Measurements from ENCODE around the gene ZNF629. TPM values are rescaled to one million over a fixed set of nuclear protein-coding genes. Genes with fewer than 3 reads are reported as not detected.

ZNF629 gene
- polyA plus RNA-seq, 1 of the 3 experiments (the other 2 are of a cell fraction): 4.7 TPM

DNA sequence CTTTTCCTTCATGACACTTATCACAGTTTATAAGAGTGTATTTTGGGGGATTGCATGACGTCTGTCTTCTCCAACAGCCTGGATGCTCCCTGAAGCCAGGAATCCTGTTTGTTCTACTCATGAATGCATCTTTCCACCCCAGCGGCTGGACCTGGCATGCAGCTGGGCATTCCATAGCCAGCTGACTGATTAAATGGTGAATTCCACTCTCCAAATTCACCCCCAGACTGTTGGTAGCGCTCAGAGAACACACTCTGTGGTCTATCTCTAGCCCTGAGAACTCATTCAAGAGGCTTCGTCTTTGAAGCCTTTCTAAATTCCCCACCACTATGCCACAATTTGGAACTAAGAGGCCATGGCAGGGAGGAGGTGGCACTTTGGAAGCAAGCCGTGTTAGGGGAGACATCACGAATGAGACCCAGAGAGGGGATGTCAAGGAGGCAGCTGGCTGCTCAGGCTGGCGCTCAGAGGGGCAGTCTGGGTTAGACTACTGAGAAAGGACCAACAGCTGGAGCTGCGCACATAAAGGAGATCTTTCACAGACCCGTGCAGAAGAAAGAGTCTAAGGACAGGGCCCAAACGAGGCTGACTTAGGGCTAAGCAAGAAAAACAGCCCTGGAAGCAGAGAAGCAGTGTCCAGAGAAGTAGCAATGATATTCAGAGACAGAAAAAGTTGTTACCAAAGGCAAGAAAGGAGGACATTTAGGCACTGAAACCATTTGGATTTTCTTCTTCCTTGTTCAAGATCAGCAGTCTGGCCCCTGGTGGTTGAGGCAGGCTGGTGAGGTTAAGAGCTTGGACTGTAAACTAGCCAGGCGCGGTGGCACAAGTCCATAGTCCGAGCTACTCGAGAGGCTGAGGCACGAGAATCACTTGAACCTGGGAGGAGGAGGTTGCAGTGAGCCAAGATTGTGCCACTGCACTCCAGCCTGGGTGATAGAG lies 42.4 kb upstream of the ZNF629 start:
- 73% methylated on average over 15 of the region's 15 CpGs for WGBS (ENCODE audit: low lambda C conversion rate)
- DNase-seq: no peak
- Histone ChIP-seq H2AFZ (ENCODE audit: low read depth) (no peak overlapping the region), H3K79me2 (ENCODE audit: insufficient read depth) (no peaks in the 10 kb centered on the region), H3K27ac (ENCODE audit: low read depth in 2 of 2, low read length in 1 of 2) (no peak overlapping the region), H3F3A (replicated peaks; ENCODE audit: insufficient read depth) (peaks cover under 1% of the 10 kb centered on the region), H3K9ac (no peak overlapping the region), H3K36me3 (replicated peaks in 1 of 2; ENCODE audit: control insufficient read depth in 1 of 2, insufficient read depth in 2 of 2, low read length in 1 of 2) (no peaks in the 10 kb centered on the region), H3K9me2 (no peaks in the 10 kb centered on the region), H4K20me1 (ENCODE audit: insufficient read depth) (no peaks in the 10 kb centered on the region), H3K4me1 (ENCODE audit: control insufficient read depth in 1 of 2, insufficient read depth in 2 of 2, low read depth in 1 of 2, low read length in 1 of 2) (no peaks in the 10 kb centered on the region), H3K4me2 (no peak overlapping the region), H3K9me3 (no peaks in the 10 kb centered on the region), H3K27me3 (ENCODE audit: insufficient read depth) (no peaks in the 10 kb centered on the region), H3K4me3 (ENCODE audit: low read depth in 2 of 2, low read length in 1 of 2) (no peak overlapping the region)
- POLR2A ChIA-PET: no interaction called here
- no peak for TF ChIP-seq EP300 (IDR thresholded peaks at IDR 0.05; ENCODE audit: borderline replicate concordance in 1 of 2, low read depth in 1 of 2, low read length in 1 of 2)
- TF ChIP-seq, protein P1, sequence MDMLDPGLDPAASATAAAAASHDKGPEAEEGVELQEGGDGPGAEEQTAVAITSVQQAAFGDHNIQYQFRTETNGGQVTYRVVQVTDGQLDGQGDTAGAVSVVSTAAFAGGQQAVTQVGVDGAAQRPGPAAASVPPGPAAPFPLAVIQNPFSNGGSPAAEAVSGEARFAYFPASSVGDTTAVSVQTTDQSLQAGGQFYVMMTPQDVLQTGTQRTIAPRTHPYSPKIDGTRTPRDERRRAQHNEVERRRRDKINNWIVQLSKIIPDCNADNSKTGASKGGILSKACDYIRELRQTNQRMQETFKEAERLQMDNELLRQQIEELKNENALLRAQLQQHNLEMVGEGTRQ (IDR thresholded peaks at IDR 0.05; ENCODE audit: borderline replicate concordance, low read depth, low read length): no peak
- TF ChIP-seq EZH2phosphoT487 (IDR thresholded peaks at IDR 0.05; ENCODE audit: borderline replicate concordance, low read depth): no peak
- no peak for TF ChIP-seq YY1 (IDR thresholded peaks at IDR 0.05; ENCODE audit: low read depth)
- no peak for TF ChIP-seq FOXJ3 (CRISPR knock-in tag; IDR thresholded peaks at IDR 0.05)
- TF ChIP-seq CTCF (IDR thresholded peaks at IDR 0.05): no peak
- TF ChIP-seq TAF1 (IDR thresholded peaks at IDR 0.05; ENCODE audit: borderline replicate concordance, low read depth, low read length): no peak
- TF ChIP-seq GABPA (IDR thresholded peaks at IDR 0.05; ENCODE audit: low read depth): no peak
- no peak for TF ChIP-seq ZBTB33 (IDR thresholded peaks at IDR 0.05; ENCODE audit: borderline replicate concordance, low read depth)
- TF ChIP-seq, protein P2, sequence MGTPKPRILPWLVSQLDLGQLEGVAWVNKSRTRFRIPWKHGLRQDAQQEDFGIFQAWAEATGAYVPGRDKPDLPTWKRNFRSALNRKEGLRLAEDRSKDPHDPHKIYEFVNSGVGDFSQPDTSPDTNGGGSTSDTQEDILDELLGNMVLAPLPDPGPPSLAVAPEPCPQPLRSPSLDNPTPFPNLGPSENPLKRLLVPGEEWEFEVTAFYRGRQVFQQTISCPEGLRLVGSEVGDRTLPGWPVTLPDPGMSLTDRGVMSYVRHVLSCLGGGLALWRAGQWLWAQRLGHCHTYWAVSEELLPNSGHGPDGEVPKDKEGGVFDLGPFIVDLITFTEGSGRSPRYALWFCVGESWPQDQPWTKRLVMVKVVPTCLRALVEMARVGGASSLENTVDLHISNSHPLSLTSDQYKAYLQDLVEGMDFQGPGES (IDR thresholded peaks at IDR 0.05; ENCODE audit: low read depth, low read length): no peak
- CTCF ChIA-PET: interaction anchor here (1.2 to 6.7 kb wide), 3 partner anchors 15 to 24 kb away, joined by 3 to 22 read pairs (median 9); no protein-coding TSS in a partner anchor

Data from SK-N-SH (cell line).